ENCODE data around the gene CAPZB.

GRCh38 chr1:19426294-19427086 lies 58.8 kb downstream of the CAPZB start:
- TF ChIP-seq, protein P1, sequence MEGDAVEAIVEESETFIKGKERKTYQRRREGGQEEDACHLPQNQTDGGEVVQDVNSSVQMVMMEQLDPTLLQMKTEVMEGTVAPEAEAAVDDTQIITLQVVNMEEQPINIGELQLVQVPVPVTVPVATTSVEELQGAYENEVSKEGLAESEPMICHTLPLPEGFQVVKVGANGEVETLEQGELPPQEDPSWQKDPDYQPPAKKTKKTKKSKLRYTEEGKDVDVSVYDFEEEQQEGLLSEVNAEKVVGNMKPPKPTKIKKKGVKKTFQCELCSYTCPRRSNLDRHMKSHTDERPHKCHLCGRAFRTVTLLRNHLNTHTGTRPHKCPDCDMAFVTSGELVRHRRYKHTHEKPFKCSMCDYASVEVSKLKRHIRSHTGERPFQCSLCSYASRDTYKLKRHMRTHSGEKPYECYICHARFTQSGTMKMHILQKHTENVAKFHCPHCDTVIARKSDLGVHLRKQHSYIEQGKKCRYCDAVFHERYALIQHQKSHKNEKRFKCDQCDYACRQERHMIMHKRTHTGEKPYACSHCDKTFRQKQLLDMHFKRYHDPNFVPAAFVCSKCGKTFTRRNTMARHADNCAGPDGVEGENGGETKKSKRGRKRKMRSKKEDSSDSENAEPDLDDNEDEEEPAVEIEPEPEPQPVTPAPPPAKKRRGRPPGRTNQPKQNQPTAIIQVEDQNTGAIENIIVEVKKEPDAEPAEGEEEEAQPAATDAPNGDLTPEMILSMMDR (IDR thresholded peaks at IDR 0.05; ENCODE audit: low read length): no peak
- no peak for TF ChIP-seq EZH2 (IDR thresholded peaks at IDR 0.05; ENCODE audit: borderline replicate concordance, low read length)

Data from OCI-LY1 (cell line).